Measurements from ENCODE around the gene ZNF668.

The ZNF668 gene

GRCh38 chr16:31043352-31043751 lies 30.7 kb downstream of the ZNF668 start:
- Histone ChIP-seq H2BK12ac (ENCODE audit: low read length in 2 of 2) (no peak overlapping the region), H3K4ac (ENCODE audit: low read depth in 1 of 2, low read length in 2 of 2) (no peak overlapping the region), H3K14ac (ENCODE audit: low read length in 2 of 2) (no peak overlapping the region), H4K91ac (ENCODE audit: low read length) (no peak overlapping the region), H3K9me3 (ENCODE audit: control insufficient read depth, low read length) (no peaks in the 10 kb centered on the region), H3K18ac (ENCODE audit: low read depth in 1 of 2, low read length in 2 of 2) (no peak overlapping the region), H4K8ac (ENCODE audit: low read length) (no peak overlapping the region), H3K4me3 (ENCODE audit: insufficient read depth in 1 of 2, low read depth in 1 of 2, low read length in 2 of 2) (no peak overlapping the region), H2BK5ac (ENCODE audit: low read depth, low read length, poor library complexity, severe bottlenecking) (no peak overlapping the region), H3K36me3 (ENCODE audit: control insufficient read depth in 1 of 2, insufficient read depth in 2 of 2, low read depth in 1 of 2, low read length in 2 of 2) (peaks cover 42 to 47% of the 10 kb centered on the region in 2 experiments), H3K9ac (ENCODE audit: low read length) (no peak overlapping the region), H3K23ac (ENCODE audit: low read length in 2 of 2) (no peak overlapping the region), H2AFZ (ENCODE audit: low read depth, low read length) (no peak overlapping the region), H3K27me3 (ENCODE audit: control insufficient read depth in 1 of 2, insufficient read depth in 1 of 2, low read length in 2 of 2) (no peaks in the 10 kb centered on the region), H3K79me1 (replicated peaks; ENCODE audit: low read length, poor library complexity, severe bottlenecking) (peaks cover 9% of the 10 kb centered on the region), H3K4me2 (ENCODE audit: low read length, poor library complexity, severe bottlenecking) (no peak overlapping the region), H3K27ac (ENCODE audit: low read length, poor library complexity, severe bottlenecking) (no peak overlapping the region), H2BK15ac (ENCODE audit: low read depth, poor library complexity, severe bottlenecking) (no peak overlapping the region), H2AK5ac (ENCODE audit: low read length, severe bottlenecking) (no peak overlapping the region), H2BK120ac (ENCODE audit: low read depth, low read length) (no peak overlapping the region), H3K4me1 (ENCODE audit: control insufficient read depth, insufficient read depth, low read depth, low read length) (peaks cover 1% of the 10 kb centered on the region)
- DNase-seq: no peak
- 93% methylated on average over 1 of the region's 1 CpG for WGBS

DNA sequence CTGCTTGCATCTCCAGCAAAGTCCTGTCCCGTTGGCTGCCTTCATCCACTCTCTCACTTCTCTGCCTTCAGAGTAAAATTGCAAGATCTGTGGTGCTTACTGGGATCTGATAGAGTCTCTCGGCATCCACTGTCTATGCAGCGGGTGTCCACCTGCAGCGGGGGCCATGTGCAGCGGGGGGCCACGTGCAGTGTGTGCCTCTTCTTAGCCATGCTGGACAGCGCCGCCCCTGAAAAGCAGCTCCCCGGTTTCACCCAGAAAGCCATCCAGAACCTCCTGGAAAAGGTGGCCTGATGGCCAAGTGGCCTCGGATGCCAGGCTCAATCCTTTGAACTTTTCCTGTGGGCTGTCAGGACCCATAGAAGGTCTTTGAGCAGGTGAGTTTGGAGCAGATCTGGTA lies 31.2 kb downstream of the ZNF668 start:
- H3K27me3 ChIP-seq (ENCODE audit: control insufficient read depth in 1 of 2, insufficient read depth in 1 of 2, low read length in 2 of 2): no peaks in the 10 kb centered on the region
- H2AK5ac ChIP-seq (ENCODE audit: low read length, severe bottlenecking): no peak overlapping the region
- no peak overlapping the region for H3K9ac ChIP-seq (ENCODE audit: low read length)
- H2BK12ac ChIP-seq (ENCODE audit: low read length in 2 of 2): no peak overlapping the region
- peaks cover 13% of the 10 kb centered on the region for H3K79me1 ChIP-seq (replicated peaks; ENCODE audit: low read length, poor library complexity, severe bottlenecking)
- H2BK5ac ChIP-seq (ENCODE audit: low read depth, low read length, poor library complexity, severe bottlenecking): no peak overlapping the region
- no peak overlapping the region for H2AFZ ChIP-seq (ENCODE audit: low read depth, low read length)
- H3K18ac ChIP-seq (ENCODE audit: low read depth in 1 of 2, low read length in 2 of 2): no peak overlapping the region
- H3K36me3 ChIP-seq (ENCODE audit: control insufficient read depth in 1 of 2, insufficient read depth in 2 of 2, low read depth in 1 of 2, low read length in 2 of 2): peaks cover 47 to 52% of the 10 kb centered on the region in 2 experiments
- no peak for DNase-seq
- H3K4me3 ChIP-seq (ENCODE audit: insufficient read depth in 1 of 2, low read depth in 1 of 2, low read length in 2 of 2): no peak overlapping the region
- no peak overlapping the region for H2BK120ac ChIP-seq (ENCODE audit: low read depth, low read length)
- H3K14ac ChIP-seq (ENCODE audit: low read length in 2 of 2): no peak overlapping the region
- no peak overlapping the region for H3K27ac ChIP-seq (ENCODE audit: low read length, poor library complexity, severe bottlenecking)
- H3K9me3 ChIP-seq (ENCODE audit: control insufficient read depth, low read length): no peaks in the 10 kb centered on the region
- WGBS: 94% methylated on average over 10 of the region's 10 CpGs
- H3K4me1 ChIP-seq (ENCODE audit: control insufficient read depth, insufficient read depth, low read depth, low read length): peaks cover 1% of the 10 kb centered on the region
- H4K91ac ChIP-seq (ENCODE audit: low read length): no peak overlapping the region
- H3K4ac ChIP-seq (ENCODE audit: low read depth in 1 of 2, low read length in 2 of 2): no peak overlapping the region
- no peak overlapping the region for H3K4me2 ChIP-seq (ENCODE audit: low read length, poor library complexity, severe bottlenecking)
- H4K8ac ChIP-seq (ENCODE audit: low read length): no peak overlapping the region
- no peak overlapping the region for H3K23ac ChIP-seq (ENCODE audit: low read length in 2 of 2)
- H2BK15ac ChIP-seq (ENCODE audit: low read depth, poor library complexity, severe bottlenecking): no peak overlapping the region

GRCh38 chr16:31038993-31039392 lies 35.0 kb downstream of the ZNF668 start:
- peaks cover 60 to 81% of the 10 kb centered on the region in 2 experiments for H3K36me3 ChIP-seq (ENCODE audit: control insufficient read depth in 1 of 2, insufficient read depth in 2 of 2, low read depth in 1 of 2, low read length in 2 of 2)
- H4K8ac ChIP-seq (ENCODE audit: low read length): no peak overlapping the region
- no peaks in the 10 kb centered on the region for H3K9me3 ChIP-seq (ENCODE audit: control insufficient read depth, low read length)
- no peak overlapping the region for H2AK5ac ChIP-seq (ENCODE audit: low read length, severe bottlenecking)
- H4K91ac ChIP-seq (ENCODE audit: low read length): no peak overlapping the region
- WGBS: 95% methylated on average over 2 of the region's 2 CpGs
- no peak overlapping the region for H3K9ac ChIP-seq (ENCODE audit: low read length)
- peaks cover 7% of the 10 kb centered on the region for H3K4me1 ChIP-seq (ENCODE audit: control insufficient read depth, insufficient read depth, low read depth, low read length)
- peaks cover 30% of the 10 kb centered on the region for H3K79me1 ChIP-seq (replicated peaks; ENCODE audit: low read length, poor library complexity, severe bottlenecking)
- no peak overlapping the region for H3K23ac ChIP-seq (ENCODE audit: low read length in 2 of 2)
- no peak overlapping the region for H3K4me2 ChIP-seq (ENCODE audit: low read length, poor library complexity, severe bottlenecking)
- no peak overlapping the region for H2BK15ac ChIP-seq (ENCODE audit: low read depth, poor library complexity, severe bottlenecking)
- H3K27me3 ChIP-seq (ENCODE audit: control insufficient read depth in 1 of 2, insufficient read depth in 1 of 2, low read length in 2 of 2): no peaks in the 10 kb centered on the region
- no peak for DNase-seq
- no peak overlapping the region for H2BK120ac ChIP-seq (ENCODE audit: low read depth, low read length)
- H2BK12ac ChIP-seq (ENCODE audit: low read length in 2 of 2): no peak overlapping the region
- H2BK5ac ChIP-seq (ENCODE audit: low read depth, low read length, poor library complexity, severe bottlenecking): no peak overlapping the region
- no peak overlapping the region for H3K14ac ChIP-seq (ENCODE audit: low read length in 2 of 2)
- H3K27ac ChIP-seq (ENCODE audit: low read length, poor library complexity, severe bottlenecking): no peak overlapping the region
- no peak overlapping the region for H2AFZ ChIP-seq (ENCODE audit: low read depth, low read length)
- H3K4ac ChIP-seq (ENCODE audit: low read depth in 1 of 2, low read length in 2 of 2): no peak overlapping the region
- no peak overlapping the region for H3K4me3 ChIP-seq (ENCODE audit: insufficient read depth in 1 of 2, low read depth in 1 of 2, low read length in 2 of 2)
- H3K18ac ChIP-seq (ENCODE audit: low read depth in 1 of 2, low read length in 2 of 2): no peak overlapping the region

DNA sequence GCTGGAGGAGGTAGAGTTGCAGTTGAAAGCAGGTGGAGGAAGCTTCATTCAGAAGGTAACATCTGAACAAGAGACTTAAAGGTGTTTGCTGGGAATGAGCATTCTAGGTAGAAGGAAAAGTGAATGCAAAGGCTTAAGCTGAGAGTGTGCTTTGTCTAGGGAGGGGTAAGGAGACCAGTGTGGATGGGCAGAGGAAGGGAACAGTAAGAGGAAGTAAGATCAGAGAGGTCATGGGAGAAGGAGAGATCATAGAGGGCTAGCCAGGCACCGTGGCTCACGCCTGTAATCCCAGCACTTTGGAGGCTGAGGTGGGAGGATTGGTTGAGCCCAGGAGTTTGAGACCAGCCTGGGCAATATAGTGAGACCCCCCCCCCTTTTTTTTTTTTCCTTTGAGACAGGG lies 37.3 kb downstream of the ZNF668 start:
- Histone ChIP-seq H2BK120ac (ENCODE audit: low read depth, low read length) (no peak overlapping the region), H3K36me3 (ENCODE audit: control insufficient read depth in 1 of 2, insufficient read depth in 2 of 2, low read depth in 1 of 2, low read length in 2 of 2) (peaks cover 44 to 60% of the 10 kb centered on the region in 2 experiments), H3K18ac (ENCODE audit: low read depth in 1 of 2, low read length in 2 of 2) (no peak overlapping the region), H3K23ac (ENCODE audit: low read length in 2 of 2) (no peak overlapping the region), H2AFZ (ENCODE audit: low read depth, low read length) (no peak overlapping the region), H2BK15ac (ENCODE audit: low read depth, poor library complexity, severe bottlenecking) (no peak overlapping the region), H2AK5ac (ENCODE audit: low read length, severe bottlenecking) (no peak overlapping the region), H2BK5ac (ENCODE audit: low read depth, low read length, poor library complexity, severe bottlenecking) (no peak overlapping the region), H4K8ac (ENCODE audit: low read length) (no peak overlapping the region), H3K4me2 (ENCODE audit: low read length, poor library complexity, severe bottlenecking) (no peak overlapping the region), H3K4me1 (ENCODE audit: control insufficient read depth, insufficient read depth, low read depth, low read length) (peaks cover 5% of the 10 kb centered on the region), H3K27me3 (ENCODE audit: control insufficient read depth in 1 of 2, insufficient read depth in 1 of 2, low read length in 2 of 2) (no peaks in the 10 kb centered on the region), H3K9ac (ENCODE audit: low read length) (no peak overlapping the region), H2BK12ac (ENCODE audit: low read length in 2 of 2) (no peak overlapping the region), H3K4ac (ENCODE audit: low read depth in 1 of 2, low read length in 2 of 2) (no peak overlapping the region), H3K9me3 (ENCODE audit: control insufficient read depth, low read length) (no peaks in the 10 kb centered on the region), H3K4me3 (ENCODE audit: insufficient read depth in 1 of 2, low read depth in 1 of 2, low read length in 2 of 2) (no peak overlapping the region), H3K79me1 (replicated peaks; ENCODE audit: low read length, poor library complexity, severe bottlenecking) (peaks cover 28% of the 10 kb centered on the region), H3K14ac (ENCODE audit: low read length in 2 of 2) (no peak overlapping the region), H4K91ac (ENCODE audit: low read length) (no peak overlapping the region), H3K27ac (ENCODE audit: low read length, poor library complexity, severe bottlenecking) (no peak overlapping the region)
- no peak for DNase-seq
- WGBS: no CpG with 5 or more reads among the region's 2 CpGs
